ENCODE data around the gene RYK.

GRCh38 chr3:134198414-134198813 is 52.2 kb downstream of the RYK start:
- no peak for TF ChIP-seq CTCF (IDR thresholded peaks at IDR 0.05)
- no peak for TF ChIP-seq EP300 (IDR thresholded peaks at IDR 0.05)
- no peak for TF ChIP-seq POLR2AphosphoS5 (IDR thresholded peaks at IDR 0.05)
- TF ChIP-seq POLR2A (IDR thresholded peaks at IDR 0.05), result no peak
